HepG2 (cell line): ENCODE results near the gene NTN3. TPM values are rescaled to one million over a fixed set of nuclear protein-coding genes. Genes with fewer than 3 reads are reported as not detected.

Experiments used
- ATAC-seq: fragments of 200-7000 bp; cut with Tn5 transposase; 3 replicates; pipeline ENCODE4 v1.9.1; 2020; ENCODE audit warnings: mild to moderate bottlenecking, moderate library complexity
- BruUV-seq: library from RNA; stranded (reverse); fragments of 400-500 nt; replicated peaks from 2 replicates; lab custom pipeline; 2021; lab: Mats Ljungman, UMichigan
- CTCF ChIA-PET: fragments of 300-600 bp; formaldehyde crosslinking; extraction: SDS; loops from one replicate; lab custom pipeline; 2021; ENCODE audit warnings: low total read pairs, inconsistent platforms, low intra/inter-chr PET ratio; lab: Yijun Ruan, JAX
- POLR2A ChIA-PET: fragments of 350-600 bp; sonication (Branson Sonifier 250); formaldehyde crosslinking; loops from one replicate; lab custom pipeline; 2020; ENCODE audit warnings: antibody characterized with exemption, inconsistent platforms; lab: Yijun Ruan, JAX
- DNase-seq: peaks from one replicate; pipeline ENCODE4 v3.0.0-alpha.2; 2015; ENCODE audit warnings: low spot score
- FAIRE-seq: peaks from 3 replicates; lab custom pipeline; 2011; peaks lifted over from hg19 to GRCh38; lab: Jason Lieb, UNC
- H2AFZ ChIP-seq: one replicate; pipeline ENCODE4 v1.6.1; 2011; ENCODE audit warnings: low read length, inconsistent platforms
- H3K27ac ChIP-seq: fragments of 300-600 bp; 3 replicates; pipeline ENCODE4 v1.8.0; 2011; ENCODE audit warnings: mixed run types, mild to moderate bottlenecking, mixed read lengths, low read length, inconsistent platforms; ENCODE audit not compliant: insufficient read depth; ENCODE audit errors: extremely low read length
- H3K27me3 ChIP-seq, 2 experiments: fragments of 200-600 bp in 1 of 2; 2 replicates in 1 of 2; 3 replicates in 1 of 2; pipeline versions ENCODE4 v1.6.0 to v1.8.0; 2011; ENCODE audit warnings: low read length in 2 of 2, mild to moderate bottlenecking in 2 of 2, moderate library complexity in 2 of 2, inconsistent platforms in 1 of 2; ENCODE audit not compliant: insufficient read depth in 2 of 2, control insufficient read depth in 1 of 2
- H3K36me3 ChIP-seq, 2 experiments: fragments of 200-600 bp in 1 of 2; replicated peaks in 1 of 2; 2 replicates in 1 of 2; 3 replicates in 1 of 2; pipeline versions ENCODE4 v1.5.1 to v1.8.0; 2011; ENCODE audit warnings: low read length in 2 of 2, inconsistent platforms in 1 of 2; ENCODE audit not compliant: insufficient read depth in 2 of 2, control insufficient read depth in 1 of 2
- H3K4me1 ChIP-seq: 2 replicates; pipeline ENCODE4 v1.5.1; 2012; ENCODE audit warnings: low read length, inconsistent platforms; ENCODE audit not compliant: insufficient read depth
- H3K4me2 ChIP-seq: 2 replicates; pipeline ENCODE4 v1.6.0; 2011; ENCODE audit warnings: low read depth, low read length, inconsistent platforms
- H3K4me3 ChIP-seq, 3 experiments: fragments of 200-600 bp in 1 of 3; sonication (generic), shearing (Covaris generic) in 1 of 3; replicated peaks in 1 of 3; 2 replicates each; pipeline ENCODE4 v1.5.1; 2011 to 2016; ENCODE audit warnings: low read length in 3 of 3, inconsistent platforms in 2 of 3, low read depth in 2 of 3, mild to moderate bottlenecking in 2 of 3, control low read depth in 1 of 3, mixed read lengths in 1 of 3; ENCODE audit not compliant: insufficient read depth in 1 of 3
- H3K79me2 ChIP-seq: one replicate; pipeline ENCODE4 v1.6.1; 2011; ENCODE audit warnings: low read length, inconsistent platforms; ENCODE audit not compliant: insufficient read depth
- H3K9ac ChIP-seq: 2 replicates; pipeline ENCODE4 v1.6.0; 2011; ENCODE audit warnings: mild to moderate bottlenecking, low read depth, low read length, inconsistent platforms; ENCODE audit not compliant: insufficient read depth
- H3K9me3 ChIP-seq: 2 replicates; pipeline ENCODE4 v1.5.1; 2012; ENCODE audit warnings: mild to moderate bottlenecking, low read length
- H4K20me1 ChIP-seq: 2 replicates; pipeline ENCODE4 v1.6.0; 2011; ENCODE audit warnings: inconsistent platforms, mild to moderate bottlenecking, low read length, moderate library complexity; ENCODE audit not compliant: insufficient read depth
- AGO1 ChIP-seq: fragments of 200-400 bp; formaldehyde crosslinking; IDR thresholded peaks from 2 replicates; pipeline ENCODE4 v1.6.1; 2017; ENCODE audit warnings: mild to moderate bottlenecking, low read depth, low read length, moderate library complexity; ENCODE audit not compliant: poor library complexity, severe bottlenecking
- CTCF ChIP-seq: sonication (generic); formaldehyde crosslinking; IDR thresholded peaks from 2 replicates; pipeline ENCODE4 v1.5.0; 2020; ENCODE audit warnings: mild to moderate bottlenecking, missing genetic modification reagents, moderate library complexity
- KDM1A ChIP-seq: IDR thresholded peaks from 2 replicates; pipeline ENCODE4 v1.6.1; 2016; ENCODE audit warnings: missing compliant biosample characterization
- LBX2 ChIP-seq: sonication (generic); formaldehyde crosslinking; IDR thresholded peaks from 2 replicates; pipeline ENCODE4 v1.5.0; 2020; ENCODE audit warnings: missing genetic modification reagents, mild to moderate bottlenecking, borderline replicate concordance
- MAX ChIP-seq: IDR thresholded peaks from 2 replicates; pipeline ENCODE4 v1.6.1; 2012; ENCODE audit warnings: inconsistent platforms
- POLR2A ChIP-seq, 2 experiments: IDR thresholded peaks; 2 replicates each; pipeline ENCODE4 v1.6.1; 2011; ENCODE audit warnings: low read depth in 2 of 2, low read length in 2 of 2, mild to moderate bottlenecking in 1 of 2, moderate library complexity in 1 of 2; ENCODE audit not compliant: insufficient read depth in 1 of 2
- PPARG ChIP-seq: conservative IDR thresholded peaks from 2 replicates; pipeline ENCODE4 v1.6.1; 2016; ENCODE audit warnings: missing biosample characterization, missing genetic modification reagents
- RBM22 ChIP-seq: fragments of 200-400 bp; formaldehyde crosslinking; optimal IDR thresholded peaks from 2 replicates; pipeline ENCODE3; 2017; ENCODE audit warnings: mild to moderate bottlenecking, low read length, moderate library complexity
- RBM39 ChIP-seq: fragments of 200-400 bp; formaldehyde crosslinking; IDR thresholded peaks from one replicate; pipeline ENCODE4 v1.6.1; 2018; ENCODE audit warnings: antibody characterized with exemption, mild to moderate bottlenecking, low read depth, low read length; ENCODE audit not compliant: poor library complexity, severe bottlenecking
- SOX5 ChIP-seq: IDR thresholded peaks from 2 replicates; pipeline ENCODE4 v1.6.1; 2016; ENCODE audit warnings: borderline replicate concordance
- STAG1 ChIP-seq: sonication (generic); formaldehyde crosslinking; IDR thresholded peaks from 2 replicates; pipeline ENCODE4 v1.4.0; 2020; ENCODE audit warnings: missing genetic modification reagents
- TBX2 ChIP-seq: sonication (generic); formaldehyde crosslinking; IDR thresholded peaks from 2 replicates; pipeline ENCODE4 v1.5.0; 2020; ENCODE audit warnings: missing genetic modification reagents, mild to moderate bottlenecking, borderline replicate concordance
- TERF1 ChIP-seq: sonication (generic); formaldehyde crosslinking; IDR thresholded peaks from 2 replicates; pipeline ENCODE4 v1.8.0; 2022; ENCODE audit warnings: mild to moderate bottlenecking, missing genetic modification reagents, moderate library complexity
- ZNF782 ChIP-seq: sonication (generic); formaldehyde crosslinking; IDR thresholded peaks from 2 replicates; pipeline ENCODE4 v1.4.0; 2020; ENCODE audit warnings: missing genetic modification reagents, mild to moderate bottlenecking, borderline replicate concordance
- WGBS: methylation state at CpG from one replicate; pipeline ENCODE4 v1.1.6; 2017; ENCODE audit warnings: low lambda C conversion rate; 5-methylcytosine and 5-hydroxymethylcytosine counted together
- in situ Hi-C: cut with HindIII; loops from 2 replicates; pipeline ENCODE4 v1.10.0; 2017; ENCODE audit warnings: low pct_unique_long_range_greater_than_20kb; ENCODE audit not compliant: extremely low pct_ligation_motif_present
- intact Hi-C: fragments of 100-400 bp; cut with micrococcal nuclease; formaldehyde crosslinking; loops from one replicate; pipeline ENCODE4 v1.10.0; 2022; ENCODE audit not compliant: unreplicated experiment
- polyA plus RNA-seq, 8 experiments: library from polyadenylated mRNA; depleted of rRNA in 3 of 8; stranded (reverse) in 7 of 8; unstranded in 1 of 8; fragments of >200 nt; fragmentation: Illumina TruSeq in 4 of 8; extraction: Trizol in 4 of 8; gene quantifications; 2 replicates each; pipeline versions ENCODE4 v1.2.1 to v1.2.3, GENCODE V29; 2011 to 2016; ENCODE audit warnings: low read depth in 4 of 8, missing spikeins in 1 of 8, mixed read lengths in 1 of 8; ENCODE audit not compliant: insufficient read depth in 1 of 8
- total RNA-seq, 5 experiments: library from RNA; depleted of rRNA; stranded (reverse); fragments of >200 nt; fragmentation: Illumina TruSeq; extraction: Trizol; gene quantifications; 2 replicates each; pipeline ENCODE4 v1.2.3, GENCODE V29; 2016; ENCODE audit warnings: low read depth in 1 of 5
- TF ChIP-seq, protein P1 (sequence below): sonication (generic); formaldehyde crosslinking; conservative IDR thresholded peaks from 2 replicates; pipeline ENCODE4 v1.8.1; 2023; ENCODE audit warnings: missing genetic modification reagents

NTN3 gene
- total and polyA plus RNA-seq, 2 of the 13 experiments (the other 11 are each of a cell fraction or from before 2014, with no cell fraction given): 0.09 to 0.20 TPM

GRCh38 chr16:2511996-2512734, 41.1 kb downstream of the NTN3 start (continued):
- TF ChIP-seq, protein P1, sequence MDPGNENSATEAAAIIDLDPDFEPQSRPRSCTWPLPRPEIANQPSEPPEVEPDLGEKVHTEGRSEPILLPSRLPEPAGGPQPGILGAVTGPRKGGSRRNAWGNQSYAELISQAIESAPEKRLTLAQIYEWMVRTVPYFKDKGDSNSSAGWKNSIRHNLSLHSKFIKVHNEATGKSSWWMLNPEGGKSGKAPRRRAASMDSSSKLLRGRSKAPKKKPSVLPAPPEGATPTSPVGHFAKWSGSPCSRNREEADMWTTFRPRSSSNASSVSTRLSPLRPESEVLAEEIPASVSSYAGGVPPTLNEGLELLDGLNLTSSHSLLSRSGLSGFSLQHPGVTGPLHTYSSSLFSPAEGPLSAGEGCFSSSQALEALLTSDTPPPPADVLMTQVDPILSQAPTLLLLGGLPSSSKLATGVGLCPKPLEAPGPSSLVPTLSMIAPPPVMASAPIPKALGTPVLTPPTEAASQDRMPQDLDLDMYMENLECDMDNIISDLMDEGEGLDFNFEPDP (CRISPR knock-in tag): no peak
- TF ChIP-seq PPARG (CRISPR knock-in tag): no peak
- no peak for TF ChIP-seq RBM22
- TF ChIP-seq LBX2 (CRISPR knock-in tag): no peak
- TF ChIP-seq KDM1A (CRISPR knock-in tag): no peak

DNA sequence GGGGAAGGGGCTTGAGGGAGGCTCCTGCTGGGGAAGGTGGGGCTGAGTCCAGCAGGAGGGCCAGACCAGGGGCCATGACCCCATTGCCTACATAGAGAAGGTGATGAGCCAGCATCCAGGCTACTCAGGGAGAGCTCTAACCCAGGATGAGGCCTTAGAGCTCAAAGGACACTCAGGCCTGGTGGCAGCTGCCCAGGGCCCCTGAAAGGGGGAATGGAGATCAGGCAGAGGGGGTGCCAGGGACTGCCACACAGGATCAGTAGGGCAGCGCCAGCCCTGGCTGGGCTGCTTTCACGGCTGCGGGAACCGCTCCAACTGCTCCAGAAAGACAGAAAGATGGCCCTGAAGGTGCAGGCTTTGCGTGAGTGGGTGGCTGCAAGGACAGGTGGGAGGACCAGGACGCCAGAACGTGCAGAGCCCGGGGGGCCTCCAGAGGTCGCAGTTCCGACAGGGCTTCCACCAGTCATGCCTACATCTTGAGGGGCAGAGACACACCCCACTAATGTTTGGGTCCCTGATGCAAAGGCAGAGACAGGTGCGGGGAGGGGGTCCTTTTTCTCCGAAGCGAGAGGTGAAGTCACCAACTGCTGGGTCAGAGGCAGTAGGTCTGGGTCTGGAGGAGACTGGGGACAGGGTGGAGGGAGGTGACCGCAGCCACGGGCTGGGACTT, 41.8 kb downstream of the NTN3 start:
- Histone ChIP-seq H3K36me3 (peaks cover 0 to 4% of the 10 kb centered on the region in 2 experiments; a peak in 1 of 5 replicates), H4K20me1 (peaks cover 34% of the 10 kb centered on the region), H3K4me2 (peak overlapping the region; percentile 84), H3K9ac (peak overlapping the region; percentile 93), H3K4me1 (peaks cover 49% of the 10 kb centered on the region), H3K79me2 (peaks cover 34% of the 10 kb centered on the region), H3K27ac (peak overlapping the region; percentile 91), H3K9me3 (no peaks in the 10 kb centered on the region), H3K4me3 (peak overlapping the region; percentile 89 to 97 (median 94); a peak in 5 of 6 replicates), H3K27me3 (no peaks in the 10 kb centered on the region; a peak in 1 of 5 replicates), H2AFZ (no peak overlapping the region)
- ChIA-PET CTCF (interaction anchor here (0.8 kb wide), 1 partner anchor 11 kb away, joined by 3 read pairs; no protein-coding TSS in a partner anchor), POLR2A (interaction anchor here (0.7 to 4.2 kb wide), 9 partner anchors 11 to 357 kb away, joined by 3 to 42 read pairs (median 4); partner anchors contain the start of genes CEMP1, ECI1, PGP and TRAF7)
- ATAC-seq (peak; percentile 56), DNase-seq (no peak), FAIRE-seq (no peak)
- no TSS peak for BruUV-seq
- intact Hi-C loops: no loop called here
- WGBS: 23% methylated on average over 5 of the region's 15 CpGs
- in situ Hi-C loops: no loop called here
- 0 out of 2 replicates have a peak, but pooled peaks have one; percentile 41 for TF ChIP-seq ZNF782 (CRISPR knock-in tag)
- TF ChIP-seq RBM39: peak; percentile 61
- TF ChIP-seq TERF1: no peak
- TF ChIP-seq SOX5 (CRISPR knock-in tag): 0 out of 2 replicates have a peak, but pooled peaks have one; percentile 5
- TF ChIP-seq MAX: peak; percentile 27; the same call in 1 of the 2 replicates
- peak; percentile 44; the same call in 1 of the 2 replicates for TF ChIP-seq TBX2 (CRISPR knock-in tag)
- peak; percentile 41 for TF ChIP-seq STAG1 (CRISPR knock-in tag)
- TF ChIP-seq CTCF: peak; percentile 66
- TF ChIP-seq AGO1: peak; percentile 29
- TF ChIP-seq POLR2A (IDR thresholded peaks at IDR 0.05; ENCODE audit: insufficient read depth in 1 of 2, low read depth in 2 of 2, low read length in 2 of 2): 0 out of 4 replicates have a peak, but pooled peaks of 1 of the 2 experiments have one; percentile 23
